K562 (cell line): ENCODE measurements around the gene PIK3CB. TPM values are rescaled to one million over a fixed set of nuclear protein-coding genes. Genes with fewer than 3 reads are reported as not detected.

Experiments used
- ATAC-seq: fragments of 200-7000 bp; cut with Tn5 transposase; 3 replicates; pipeline ENCODE4 v1.9.1; 2020; ENCODE audit warnings: moderate library complexity
- BruUV-seq: library from RNA; stranded (reverse); fragments of 400-500 nt; replicated peaks from 2 replicates; lab custom pipeline; 2021; lab: Mats Ljungman, UMichigan
- CTCF ChIA-PET: fragments of 300-600 bp; formaldehyde crosslinking; extraction: SDS; loops from one replicate; lab custom pipeline; 2021; ENCODE audit warnings: low intra/inter-chr PET ratio; lab: Yijun Ruan, JAX
- POLR2A ChIA-PET: fragments of 300-600, 350-650 bp; sonication (Branson Sonifier 250); formaldehyde crosslinking; extraction: SDS; loops from one replicate; lab custom pipeline; 2021; ENCODE audit warnings: antibody characterized with exemption, inconsistent platforms; lab: Yijun Ruan, JAX
- DNase-seq, 4 experiments: peaks; one replicate each; pipeline versions ENCODE4 v3.0.0 to v3.0.0-alpha.2; 2011 to 2018; ENCODE audit warnings: low spot score in 3 of 4, mixed read lengths in 3 of 4; ENCODE audit errors: extremely low read depth in 1 of 4
- FAIRE-seq: peaks from 2 replicates; lab custom pipeline; 2011; peaks lifted over from hg19 to GRCh38; lab: Jason Lieb, UNC
- H2AFZ ChIP-seq: 2 replicates; pipeline ENCODE4 v1.6.0; 2011; ENCODE audit warnings: low read depth, low read length, control low read depth, inconsistent platforms
- H3K27ac ChIP-seq: fragments of 200-600 bp; 3 replicates; pipeline ENCODE4 v1.8.0; 2011; ENCODE audit warnings: low read depth, mild to moderate bottlenecking, control low read depth, inconsistent platforms, low read length, moderate library complexity, mixed read lengths; ENCODE audit errors: extremely low read depth
- H3K27me3 ChIP-seq, 2 experiments: fragments of 300-600 bp in 1 of 2; 2 replicates in 1 of 2; 3 replicates in 1 of 2; pipeline versions ENCODE4 v1.6.0 to v1.8.0; 2011; ENCODE audit warnings: inconsistent platforms in 2 of 2, low read length in 2 of 2, mild to moderate bottlenecking in 1 of 2, mixed read lengths in 1 of 2, moderate library complexity in 1 of 2; ENCODE audit not compliant: control insufficient read depth in 2 of 2, insufficient read depth in 2 of 2
- H3K36me3 ChIP-seq: fragments of 300-600 bp; 3 replicates; pipeline ENCODE4 v1.8.0; 2011; ENCODE audit warnings: mild to moderate bottlenecking, low read length, inconsistent platforms; ENCODE audit not compliant: control insufficient read depth, insufficient read depth
- H3K4me1 ChIP-seq, 2 experiments: fragments of 200-600 bp in 1 of 2; replicated peaks in 1 of 2; 2 replicates in 1 of 2; 3 replicates in 1 of 2; pipeline versions ENCODE4 v1.5.1 to v1.8.0; 2011; ENCODE audit warnings: inconsistent platforms in 2 of 2, low read length in 2 of 2, mild to moderate bottlenecking in 1 of 2, mixed read lengths in 1 of 2, moderate library complexity in 1 of 2; ENCODE audit not compliant: control insufficient read depth in 2 of 2, insufficient read depth in 2 of 2
- H3K4me2 ChIP-seq: 2 replicates; pipeline ENCODE4 v1.6.1; 2011; ENCODE audit warnings: low read length, control low read depth, inconsistent platforms, mixed read lengths; ENCODE audit not compliant: insufficient read depth
- H3K4me3 ChIP-seq: fragments of 200-600 bp; sonication (generic), shearing (Covaris generic); 2 replicates; pipeline ENCODE4 v1.5.1; 2016; ENCODE audit warnings: control low read depth, inconsistent platforms
- H3K79me2 ChIP-seq: fragments of 200-600 bp; 3 replicates; pipeline ENCODE4 v1.8.0; 2011; ENCODE audit warnings: low read length, inconsistent platforms; ENCODE audit not compliant: control insufficient read depth, insufficient read depth
- H3K9ac ChIP-seq, 2 experiments: 2 replicates each; pipeline versions ENCODE4 v1.6.0 to v1.6.1; 2011; ENCODE audit warnings: low read depth in 2 of 2, low read length in 2 of 2, control low read depth in 1 of 2, inconsistent platforms in 1 of 2, mild to moderate bottlenecking in 1 of 2, mixed read lengths in 1 of 2; ENCODE audit not compliant: insufficient read depth in 1 of 2
- H3K9me1 ChIP-seq: one replicate; pipeline ENCODE4 v1.6.0; 2011; ENCODE audit warnings: inconsistent platforms, mild to moderate bottlenecking, low read length, moderate library complexity; ENCODE audit not compliant: control insufficient read depth, insufficient read depth
- H3K9me3 ChIP-seq: replicated peaks from 2 replicates; pipeline ENCODE4 v1.5.1; 2011; ENCODE audit warnings: low read depth, low read length, inconsistent platforms; ENCODE audit not compliant: control insufficient read depth, insufficient read depth
- H4K20me1 ChIP-seq: replicated peaks from 2 replicates; pipeline ENCODE4 v1.6.1; 2011; ENCODE audit warnings: low read length, inconsistent platforms, mixed read lengths; ENCODE audit not compliant: control insufficient read depth, insufficient read depth
- ARID1B ChIP-seq: fragments of 450-650 bp; IDR thresholded peaks from 2 replicates; pipeline ENCODE4 v1.6.1; 2016; ENCODE audit warnings: antibody characterized with exemption, mild to moderate bottlenecking, inconsistent platforms
- CHD1 ChIP-seq: fragments of 200-600 bp; sonication (generic); IDR thresholded peaks from one replicate; pipeline ENCODE4 v1.6.1; 2012; ENCODE audit warnings: mild to moderate bottlenecking, moderate library complexity, low read length, inconsistent platforms
- CUX1 ChIP-seq: fragments of 200-800 bp; sonication (Bioruptor generic); IDR thresholded peaks from 2 replicates; pipeline ENCODE4 v1.6.1; 2016; ENCODE audit warnings: missing genetic modification characterization, missing compliant biosample characterization
- HNRNPUL1 ChIP-seq: fragments of 200-400 bp; formaldehyde crosslinking; IDR thresholded peaks from 2 replicates; pipeline ENCODE4 v1.6.1; 2017; ENCODE audit warnings: low read length
- PHF8 ChIP-seq: fragments of 200-600 bp; sonication (generic); IDR thresholded peaks from 2 replicates; pipeline ENCODE4 v1.6.1; 2012; ENCODE audit warnings: mixed run types, mild to moderate bottlenecking, inconsistent platforms, low read length, moderate library complexity, borderline replicate concordance
- RNF2 ChIP-seq: sonication (generic); IDR thresholded peaks from 2 replicates; pipeline ENCODE4 v1.6.1; 2016
- ZNF133 ChIP-seq: fragments of 250-450 bp; sonication (Bioruptor Pico); IDR thresholded peaks from 2 replicates; pipeline ENCODE4 v1.4.0; 2020; ENCODE audit warnings: mild to moderate bottlenecking
- ZNF311 ChIP-seq: fragments of 250-450 bp; sonication (Bioruptor Pico); IDR thresholded peaks from 2 replicates; pipeline ENCODE4 v1.4.0; 2020; ENCODE audit warnings: mild to moderate bottlenecking, moderate library complexity
- ZNF586 ChIP-seq: fragments of 450-650 bp; formaldehyde crosslinking; conservative IDR thresholded peaks from 2 replicates; pipeline ENCODE4 v1.4.0; 2020; ENCODE audit warnings: mild to moderate bottlenecking, moderate library complexity
- ZNF696 ChIP-seq: fragments of 250-450 bp; sonication (Bioruptor Pico); conservative IDR thresholded peaks from 2 replicates; pipeline ENCODE4 v1.4.0; 2020; ENCODE audit warnings: mild to moderate bottlenecking, moderate library complexity
- WGBS: fragments of 100-300 bp; shearing (Covaris generic); methylation state at CpG from one replicate; pipeline ENCODE4 v1.1.6; 2016; ENCODE audit warnings: low coverage, mixed read lengths; ENCODE audit not compliant: insufficient coverage; ENCODE audit errors: missing lambda C conversion rate; 5-methylcytosine and 5-hydroxymethylcytosine counted together
- in situ Hi-C: fragments of 300-500 bp; cut with MboI; formaldehyde crosslinking; loops from 4 replicates; pipeline ENCODE4 v1.15.0; 2018; ENCODE audit warnings: inconsistent platforms, mixed read lengths
- intact Hi-C: fragments of 100-400 bp; cut with micrococcal nuclease; formaldehyde crosslinking; loops from 2 replicates; pipeline ENCODE4 v1.14.2; 2022
- polyA plus RNA-seq, 8 experiments: library from polyadenylated mRNA; depleted of rRNA in 4 of 8; stranded (reverse) in 5 of 8; unstranded in 3 of 8; fragments of >200 nt; fragmentation: Nextera tagmentation in 2 of 8; fragmentation: Illumina TruSeq in 1 of 8; extraction: Ambion mirVana in 2 of 8; extraction: Trizol in 1 of 8; gene quantifications; 2 replicates each; pipeline versions ENCODE4 v1.2.1 to v1.2.3, GENCODE V29; 2011 to 2014; ENCODE audit warnings: inconsistent platforms in 1 of 8, missing spikeins in 1 of 8
- total RNA-seq, 7 experiments: library from RNA; depleted of rRNA in 6 of 7; stranded (reverse); fragments of >200 nt in 6 of 7; fragmentation: Illumina TruSeq in 2 of 7; extraction: Trizol in 2 of 7; gene quantifications; 2 replicates each; pipeline versions ENCODE4 v1.2.1 to v1.2.3, GENCODE V29; 2011 to 2021; ENCODE audit warnings: low replicate concordance in 1 of 7
- TF ChIP-seq, protein P1 (sequence below): sonication (generic); formaldehyde crosslinking; IDR thresholded peaks from 2 replicates; pipeline ENCODE4 v1.8.0; 2023; ENCODE audit warnings: mild to moderate bottlenecking, missing genetic modification reagents
- TF ChIP-seq, protein P2 (sequence below), 2 experiments: fragments of 450-650 bp; IDR thresholded peaks; 2 replicates each; pipeline ENCODE4 v1.6.1; 2018; ENCODE audit warnings: mild to moderate bottlenecking in 2 of 2, low read depth in 1 of 2; ENCODE audit not compliant: partially characterized antibody in 2 of 2

Gene PIK3CB
- total and polyA plus RNA-seq, 9 of the 15 experiments (the other 6 are each of a cell fraction or from before 2014, with no cell fraction given) = 15.3 to 62.6 (median 28.3) TPM

DNA sequence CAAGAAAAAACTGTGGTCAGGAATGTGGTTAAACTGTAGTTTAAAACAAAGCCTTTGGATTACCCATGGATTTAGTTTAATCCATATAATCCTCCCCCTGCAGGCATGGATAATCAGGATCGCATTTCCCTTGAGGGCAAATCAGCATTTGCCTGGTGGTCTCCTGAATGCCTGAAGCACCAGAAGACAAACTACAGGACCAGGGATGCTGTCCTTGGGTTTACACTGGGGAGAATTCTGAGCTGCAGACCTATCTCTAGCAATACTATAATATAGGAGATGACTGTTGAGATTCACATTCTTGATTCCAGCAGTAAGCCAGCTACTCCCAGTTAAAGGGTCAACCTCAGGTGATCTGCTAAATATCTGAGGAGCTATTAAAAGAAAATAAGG lies 10.6 kb downstream of the PIK3CB start:
- H4K20me1 ChIP-seq = peaks cover 10% of the 10 kb centered on the region; the same call in 1 of the 2 replicates
- peak; percentile 49 for ATAC-seq
- no peak overlapping the region for H3K4me3 ChIP-seq
- H3K4me2 ChIP-seq = peak overlapping the region; percentile 45
- H3K4me1 ChIP-seq = peaks cover 17 to 28% of the 10 kb centered on the region in 2 experiments; a peak in 4 of 5 replicates
- H2AFZ ChIP-seq = no peak overlapping the region
- CTCF ChIA-PET = no interaction called here
- no peak for FAIRE-seq
- intact Hi-C loops (no loop called here), in situ Hi-C loops (no loop called here)
- no peaks in the 10 kb centered on the region for H3K9me1 ChIP-seq
- H3K36me3 ChIP-seq = peaks cover 70% of the 10 kb centered on the region
- POLR2A ChIA-PET = interaction anchor here (0.6 to 3.1 kb wide), 12 partner anchors 8 to 92 kb away, joined by 3 to 24 read pairs (median 4); no protein-coding TSS in a partner anchor
- peaks cover 100% of the 10 kb centered on the region for H3K79me2 ChIP-seq
- peak in 1 of 4 experiments; percentile 11 for DNase-seq
- BruUV-seq = no TSS peak
- H3K27me3 ChIP-seq = no peaks in the 10 kb centered on the region
- H3K9ac ChIP-seq = peak overlapping the region in 1 of 2 experiments; percentile 27; a peak in 1 of 4 replicates
- 6% methylated on average over 1 of the region's 1 CpG for WGBS
- H3K9me3 ChIP-seq = peaks cover 2% of the 10 kb centered on the region
- H3K27ac ChIP-seq = peak overlapping the region; percentile 62; the same call in 2 of the 3 replicates
- TF ChIP-seq, protein P1, sequence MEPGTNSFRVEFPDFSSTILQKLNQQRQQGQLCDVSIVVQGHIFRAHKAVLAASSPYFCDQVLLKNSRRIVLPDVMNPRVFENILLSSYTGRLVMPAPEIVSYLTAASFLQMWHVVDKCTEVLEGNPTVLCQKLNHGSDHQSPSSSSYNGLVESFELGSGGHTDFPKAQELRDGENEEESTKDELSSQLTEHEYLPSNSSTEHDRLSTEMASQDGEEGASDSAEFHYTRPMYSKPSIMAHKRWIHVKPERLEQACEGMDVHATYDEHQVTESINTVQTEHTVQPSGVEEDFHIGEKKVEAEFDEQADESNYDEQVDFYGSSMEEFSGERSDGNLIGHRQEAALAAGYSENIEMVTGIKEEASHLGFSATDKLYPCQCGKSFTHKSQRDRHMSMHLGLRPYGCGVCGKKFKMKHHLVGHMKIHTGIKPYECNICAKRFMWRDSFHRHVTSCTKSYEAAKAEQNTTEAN = no peak
- TF ChIP-seq ZNF586 (CRISPR knock-in tag) (no peak), ZNF311 (CRISPR knock-in tag) (0 out of 2 replicates have a peak, but pooled peaks have one; percentile 2), RNF2 (no peak), ZNF133 (CRISPR knock-in tag) (no peak), PHF8 (no peak), CHD1 (no peak), ZNF696 (CRISPR knock-in tag) (no peak), HNRNPUL1 (no peak), CUX1 (CRISPR knock-in tag) (no peak), ARID1B (peak; percentile 6; the same call in 1 of the 2 replicates)
- TF ChIP-seq, protein P2, sequence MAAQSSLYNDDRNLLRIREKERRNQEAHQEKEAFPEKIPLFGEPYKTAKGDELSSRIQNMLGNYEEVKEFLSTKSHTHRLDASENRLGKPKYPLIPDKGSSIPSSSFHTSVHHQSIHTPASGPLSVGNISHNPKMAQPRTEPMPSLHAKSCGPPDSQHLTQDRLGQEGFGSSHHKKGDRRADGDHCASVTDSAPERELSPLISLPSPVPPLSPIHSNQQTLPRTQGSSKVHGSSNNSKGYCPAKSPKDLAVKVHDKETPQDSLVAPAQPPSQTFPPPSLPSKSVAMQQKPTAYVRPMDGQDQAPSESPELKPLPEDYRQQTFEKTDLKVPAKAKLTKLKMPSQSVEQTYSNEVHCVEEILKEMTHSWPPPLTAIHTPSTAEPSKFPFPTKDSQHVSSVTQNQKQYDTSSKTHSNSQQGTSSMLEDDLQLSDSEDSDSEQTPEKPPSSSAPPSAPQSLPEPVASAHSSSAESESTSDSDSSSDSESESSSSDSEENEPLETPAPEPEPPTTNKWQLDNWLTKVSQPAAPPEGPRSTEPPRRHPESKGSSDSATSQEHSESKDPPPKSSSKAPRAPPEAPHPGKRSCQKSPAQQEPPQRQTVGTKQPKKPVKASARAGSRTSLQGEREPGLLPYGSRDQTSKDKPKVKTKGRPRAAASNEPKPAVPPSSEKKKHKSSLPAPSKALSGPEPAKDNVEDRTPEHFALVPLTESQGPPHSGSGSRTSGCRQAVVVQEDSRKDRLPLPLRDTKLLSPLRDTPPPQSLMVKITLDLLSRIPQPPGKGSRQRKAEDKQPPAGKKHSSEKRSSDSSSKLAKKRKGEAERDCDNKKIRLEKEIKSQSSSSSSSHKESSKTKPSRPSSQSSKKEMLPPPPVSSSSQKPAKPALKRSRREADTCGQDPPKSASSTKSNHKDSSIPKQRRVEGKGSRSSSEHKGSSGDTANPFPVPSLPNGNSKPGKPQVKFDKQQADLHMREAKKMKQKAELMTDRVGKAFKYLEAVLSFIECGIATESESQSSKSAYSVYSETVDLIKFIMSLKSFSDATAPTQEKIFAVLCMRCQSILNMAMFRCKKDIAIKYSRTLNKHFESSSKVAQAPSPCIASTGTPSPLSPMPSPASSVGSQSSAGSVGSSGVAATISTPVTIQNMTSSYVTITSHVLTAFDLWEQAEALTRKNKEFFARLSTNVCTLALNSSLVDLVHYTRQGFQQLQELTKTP (IDR thresholded peaks at IDR 0.05; ENCODE audit: low read depth in 1 of 2, partially characterized antibody in 2 of 2) = no peak
